ENCODE data around the gene SPHK2. TPM values are rescaled to one million over a fixed set of nuclear protein-coding genes. Genes with fewer than 3 reads are reported as not detected.

Gene SPHK2
- total RNA-seq, 4 donors from 2014 or later, result 28.0 to 34.7 (median 30.1) TPM

- H3K9me3 ChIP-seq, result no peaks in the 10 kb centered on the region
- TF ChIP-seq CTCF (IDR thresholded peaks at IDR 0.05) (no peak), EP300 (IDR thresholded peaks at IDR 0.05) (peak in 1 of 2 donors; percentile 34), POLR2A (IDR thresholded peaks at IDR 0.05) (no peak)
- peaks cover 0 to 16% (median 2%) of the 10 kb centered on the region in 4 donors for H3K4me1 ChIP-seq
- H3K4me3 ChIP-seq, result peak overlapping the region in 2 of 4 donors; percentile 1 to 5
- DNase-seq (ENCODE audit: low spot score in 2 of 2), result peak; percentile 79 to 90
- 56 to 62% methylated on average over 33 to 35 of the region's 35 CpGs for WGBS, 2 donors
- peak overlapping the region; percentile 34 to 82 (median 69) for H3K27ac ChIP-seq
- no peaks in the 10 kb centered on the region for H3K36me3 ChIP-seq
- H3K27me3 ChIP-seq, result no peaks in the 10 kb centered on the region
Measured at GRCh38 chr19:48660852-48661710, 41.8 kb downstream of the SPHK2 start.

- no peaks in the 10 kb centered on the region for H3K9me3 ChIP-seq
- no peak for TF ChIP-seq EP300 (IDR thresholded peaks at IDR 0.05)
- no peak for TF ChIP-seq CTCF (IDR thresholded peaks at IDR 0.05)
- TF ChIP-seq POLR2A (IDR thresholded peaks at IDR 0.05), result no peak
- no peaks in the 10 kb centered on the region for H3K36me3 ChIP-seq
- H3K27ac ChIP-seq, result no peak overlapping the region
- DNase-seq (ENCODE audit: low spot score in 2 of 2), result no peak
- H3K27me3 ChIP-seq, result no peaks in the 10 kb centered on the region
- no peak overlapping the region for H3K4me3 ChIP-seq
- 87 to 93% methylated on average over 11 to 40 of the region's 50 CpGs for WGBS, 2 donors
- peaks cover 0 to 16% (median 2%) of the 10 kb centered on the region in 4 donors for H3K4me1 ChIP-seq
Measured at GRCh38 chr19:48661711-48662090, 42.4 kb downstream of the SPHK2 start.

GRCh38 chr19:48663667-48664066 lies 44.4 kb downstream of the SPHK2 start:
- Histone ChIP-seq H3K36me3 (no peaks in the 10 kb centered on the region), H3K9me3 (no peaks in the 10 kb centered on the region), H3K27ac (no peak overlapping the region), H3K27me3 (no peaks in the 10 kb centered on the region), H3K4me3 (no peak overlapping the region), H3K4me1 (peaks cover 0 to 16% (median 2%) of the 10 kb centered on the region in 4 donors)
- TF ChIP-seq POLR2A (IDR thresholded peaks at IDR 0.05), result no peak
- no peak for TF ChIP-seq EP300 (IDR thresholded peaks at IDR 0.05)
- TF ChIP-seq CTCF (IDR thresholded peaks at IDR 0.05), result no peak
- DNase-seq (ENCODE audit: low spot score in 2 of 2), result no peak
- 93 to 97% methylated on average over 3 to 4 of the region's 4 CpGs for WGBS, 2 donors

- H3K27me3 ChIP-seq, result no peaks in the 10 kb centered on the region
- no peaks in the 10 kb centered on the region for H3K36me3 ChIP-seq
- TF ChIP-seq EP300 (IDR thresholded peaks at IDR 0.05) (no peak), CTCF (IDR thresholded peaks at IDR 0.05) (no peak)
- 79 to 87% methylated on average over 14 of the region's 14 CpGs for WGBS, 2 donors
- no peak overlapping the region for H3K27ac ChIP-seq
- H3K4me3 ChIP-seq, result no peak overlapping the region
- peaks cover 0 to 16% (median 2%) of the 10 kb centered on the region in 4 donors for H3K4me1 ChIP-seq
- H3K9me3 ChIP-seq, result no peaks in the 10 kb centered on the region
- DNase-seq (ENCODE audit: low spot score in 2 of 2), result no peak
Measured at GRCh38 chr19:48664476-48664875, 45.2 kb downstream of the SPHK2 start.

- H3K36me3 ChIP-seq, result no peaks in the 10 kb centered on the region
- H3K27me3 ChIP-seq, result no peaks in the 10 kb centered on the region
- peaks cover 0 to 8% (median 2%) of the 10 kb centered on the region in 4 donors for H3K4me1 ChIP-seq
- TF ChIP-seq EP300 (IDR thresholded peaks at IDR 0.05) (no peak), CTCF (IDR thresholded peaks at IDR 0.05) (no peak), POLR2A (IDR thresholded peaks at IDR 0.05) (no peak)
- H3K4me3 ChIP-seq, result no peak overlapping the region
- 82 to 88% methylated on average over 6 of the region's 6 CpGs for WGBS, 2 donors
- DNase-seq (ENCODE audit: low spot score in 2 of 2), result no peak
- no peaks in the 10 kb centered on the region for H3K9me3 ChIP-seq
- H3K27ac ChIP-seq, result no peak overlapping the region
Measured at GRCh38 chr19:48665786-48666185, 46.5 kb downstream of the SPHK2 start.
